SK-N-MC (cell line): ENCODE data around the gene CALCOCO2.
A peak's percentile ranks its signal among the peaks of the same experiment; 100 is the strongest.

Source experiments
- DNase-seq: peaks from one replicate; pipeline ENCODE4 v3.0.0-alpha.2; 2011; ENCODE audit warnings: low read depth, low spot score
- H3K27ac ChIP-seq: fragments of 200-600 bp; sonication (generic); 2 replicates; pipeline ENCODE4 v1.5.1; 2016; ENCODE audit warnings: mixed run types
- H3K36me3 ChIP-seq: fragments of 200-600 bp; sonication (generic); 2 replicates; pipeline ENCODE4 v1.6.1; 2017; ENCODE audit warnings: antibody characterized with exemption, low read length, mixed read lengths; ENCODE audit not compliant: insufficient read depth
- H3K4me3 ChIP-seq: fragments of 200-600 bp; sonication (generic); 2 replicates; pipeline ENCODE4 v1.5.1; 2016
- H3K9ac ChIP-seq: fragments of 200-600 bp; sonication (generic); 2 replicates; pipeline ENCODE4 v1.8.0; 2017; ENCODE audit warnings: mixed run types, mixed read lengths; ENCODE audit not compliant: insufficient read length
- H3K9me3 ChIP-seq: fragments of 200-600 bp; sonication (generic); 2 replicates; pipeline ENCODE4 v1.6.1; 2017; ENCODE audit warnings: low read depth, mild to moderate bottlenecking, antibody characterized with exemption, low read length, moderate library complexity, mixed read lengths
- EZH2 ChIP-seq: fragments of 200-600 bp; sonication (generic); IDR thresholded peaks from one replicate; pipeline ENCODE4 v1.6.1; 2017; ENCODE audit warnings: antibody characterized with exemption
- FOXP2 ChIP-seq: optimal IDR thresholded peaks from 2 replicates; pipeline ENCODE3; 2011; ENCODE audit warnings: mild to moderate bottlenecking, moderate library complexity; ENCODE audit not compliant: insufficient read depth; ENCODE audit errors: extremely low read length, control extremely low read depth
- POLR2AphosphoS5 ChIP-seq: IDR thresholded peaks from 2 replicates; pipeline ENCODE4 v1.6.1; 2012; ENCODE audit warnings: mild to moderate bottlenecking, low read depth, low read length, borderline replicate concordance

CALCOCO2 gene

DNA sequence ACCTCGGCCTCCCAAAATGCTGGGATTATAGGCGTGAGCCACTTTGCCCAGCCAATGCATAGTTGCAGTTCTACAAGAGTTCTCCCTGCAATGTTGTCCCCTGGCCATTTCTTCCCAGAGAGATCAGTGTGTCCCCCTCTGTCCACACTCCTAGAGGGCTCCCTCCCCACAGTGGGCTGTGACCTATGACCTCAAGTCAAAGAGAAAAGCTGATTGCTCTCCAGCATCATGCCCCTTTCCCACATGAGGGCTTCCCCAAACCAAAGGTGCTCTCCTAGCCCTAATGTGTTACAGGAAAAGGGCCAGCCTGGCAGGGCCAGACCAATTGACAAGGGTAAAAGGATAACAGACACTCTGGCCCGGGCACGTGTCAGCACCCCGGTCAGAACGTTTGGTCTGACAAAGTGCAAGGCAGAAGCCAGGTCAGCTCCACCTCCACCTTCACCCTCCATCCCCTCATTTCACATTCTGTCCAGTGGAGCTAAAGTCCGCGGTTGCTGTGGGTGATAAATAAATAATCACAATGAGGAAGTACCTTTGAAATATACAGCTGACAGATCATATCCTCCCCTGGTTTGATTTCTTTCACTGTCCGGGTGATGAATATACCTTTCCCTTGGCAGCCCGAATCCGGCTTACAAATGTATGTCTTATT, 31.6 kb upstream of the CALCOCO2 start:
- H3K9ac ChIP-seq = no peak overlapping the region
- peak overlapping the region; percentile 99 for H3K27ac ChIP-seq
- no peaks in the 10 kb centered on the region for H3K9me3 ChIP-seq
- TF ChIP-seq EZH2 (no peak), POLR2AphosphoS5 (no peak), FOXP2 (no peak)
- H3K36me3 ChIP-seq = peaks cover 51% of the 10 kb centered on the region
- no peak for DNase-seq
- no peak overlapping the region for H3K4me3 ChIP-seq

- Histone ChIP-seq H3K9me3 (no peaks in the 10 kb centered on the region), H3K9ac (peak overlapping the region; percentile 28), H3K36me3 (peaks cover 39% of the 10 kb centered on the region), H3K27ac (peak overlapping the region; percentile 99), H3K4me3 (no peak overlapping the region)
- DNase-seq = no peak
- no peak for TF ChIP-seq EZH2
- no peak for TF ChIP-seq FOXP2
- TF ChIP-seq POLR2AphosphoS5 = no peak
Observed at GRCh38 chr17:48800626-48801217, 30.1 kb upstream of the CALCOCO2 start.

GRCh38 chr17:48804936-48805411, 25.9 kb upstream of the CALCOCO2 start:
- H3K4me3 ChIP-seq = peak overlapping the region; percentile 84
- DNase-seq = peak; percentile 57
- peak overlapping the region; percentile 99 for H3K27ac ChIP-seq

DNA sequence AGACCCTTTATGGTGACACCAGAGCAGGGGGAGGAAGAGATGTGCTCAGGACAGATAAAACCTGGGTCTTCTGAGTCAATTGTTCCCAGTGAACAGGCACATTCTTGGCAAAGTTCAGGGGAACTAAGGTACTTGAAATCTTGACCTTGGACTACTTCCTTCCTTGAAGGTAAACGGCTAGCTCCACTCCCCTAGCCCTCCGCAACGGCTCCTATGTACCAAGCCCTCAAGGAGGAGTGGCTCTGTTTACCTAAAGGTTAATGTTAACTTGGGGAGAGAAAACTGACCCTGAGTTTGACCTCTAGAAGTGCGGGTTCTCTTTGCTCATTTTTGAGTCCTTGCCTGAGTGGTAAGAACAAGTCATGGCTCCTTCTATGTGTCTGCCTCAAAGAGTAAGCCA, 21.7 kb upstream of the CALCOCO2 start:
- Histone ChIP-seq H3K9ac (no peak overlapping the region), H3K36me3 (no peaks in the 10 kb centered on the region), H3K4me3 (no peak overlapping the region), H3K9me3 (no peaks in the 10 kb centered on the region), H3K27ac (no peak overlapping the region)
- TF ChIP-seq POLR2AphosphoS5 (no peak), EZH2 (no peak), FOXP2 (no peak)
- DNase-seq = no peak

More at GRCh38 chr17:48804936-48805411, 25.9 kb upstream of the CALCOCO2 start:
- Histone ChIP-seq H3K9me3 (no peaks in the 10 kb centered on the region), H3K36me3 (peaks cover 11% of the 10 kb centered on the region), H3K9ac (peak overlapping the region; percentile 81)
- no peak for TF ChIP-seq EZH2
- TF ChIP-seq POLR2AphosphoS5 = no peak
- no peak for TF ChIP-seq FOXP2

DNA sequence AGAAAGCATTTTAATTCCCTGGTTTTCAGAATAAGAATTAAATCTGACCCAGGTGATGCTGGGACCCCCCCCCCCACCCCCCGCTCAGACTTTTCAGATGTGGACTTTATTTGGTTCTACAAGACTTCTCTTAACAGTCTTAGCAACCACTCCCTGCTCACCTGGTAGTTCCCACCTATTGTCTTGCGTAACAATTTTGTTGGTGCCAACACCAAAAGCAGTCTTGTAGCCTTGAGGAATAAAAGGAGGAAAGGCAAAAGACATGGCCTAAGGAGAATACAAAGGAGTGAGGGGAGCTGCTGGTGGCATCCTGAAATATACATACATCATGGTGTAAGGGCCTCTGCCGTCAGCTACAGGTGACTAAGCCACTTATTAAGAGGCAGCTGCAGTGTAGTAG, 18.8 kb upstream of the CALCOCO2 start:
- no peaks in the 10 kb centered on the region for H3K36me3 ChIP-seq
- no peaks in the 10 kb centered on the region for H3K9me3 ChIP-seq
- no peak overlapping the region for H3K27ac ChIP-seq
- no peak overlapping the region for H3K4me3 ChIP-seq
- DNase-seq = no peak
- no peak for TF ChIP-seq FOXP2
- TF ChIP-seq POLR2AphosphoS5 = no peak
- TF ChIP-seq EZH2 = no peak
- no peak overlapping the region for H3K9ac ChIP-seq

DNA sequence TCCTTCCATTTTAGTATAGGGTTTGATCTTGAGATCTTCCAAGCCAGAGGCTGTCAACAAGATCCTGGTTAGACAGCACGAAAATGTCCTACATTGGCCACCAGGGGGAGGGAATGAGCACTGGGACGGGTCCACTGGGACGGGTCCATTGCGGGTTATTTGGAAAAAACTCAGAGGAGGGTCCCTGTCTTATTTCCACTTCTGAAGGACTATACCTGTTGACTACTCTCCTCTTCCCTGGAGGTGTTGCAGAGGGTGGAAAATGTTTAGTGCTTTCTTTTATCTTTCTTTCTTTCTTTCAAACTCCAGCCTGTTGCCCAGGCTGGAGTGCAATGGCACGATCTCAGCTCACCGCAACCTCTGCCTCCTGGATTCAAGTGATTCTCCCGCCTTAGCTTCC, 16.3 kb upstream of the CALCOCO2 start:
- Histone ChIP-seq H3K4me3 (no peak overlapping the region), H3K27ac (no peak overlapping the region), H3K9me3 (no peaks in the 10 kb centered on the region), H3K36me3 (no peaks in the 10 kb centered on the region), H3K9ac (no peak overlapping the region)
- DNase-seq = no peak
- no peak for TF ChIP-seq POLR2AphosphoS5
- TF ChIP-seq EZH2 = no peak
- TF ChIP-seq FOXP2 = no peak

GRCh38 chr17:48815311-48815710, 15.5 kb upstream of the CALCOCO2 start:
- H3K27ac ChIP-seq = no peak overlapping the region
- no peak overlapping the region for H3K9ac ChIP-seq
- TF ChIP-seq FOXP2 (no peak), POLR2AphosphoS5 (no peak), EZH2 (no peak)
- H3K9me3 ChIP-seq = no peaks in the 10 kb centered on the region
- H3K4me3 ChIP-seq = no peak overlapping the region
- DNase-seq = no peak
- H3K36me3 ChIP-seq = no peaks in the 10 kb centered on the region

DNA sequence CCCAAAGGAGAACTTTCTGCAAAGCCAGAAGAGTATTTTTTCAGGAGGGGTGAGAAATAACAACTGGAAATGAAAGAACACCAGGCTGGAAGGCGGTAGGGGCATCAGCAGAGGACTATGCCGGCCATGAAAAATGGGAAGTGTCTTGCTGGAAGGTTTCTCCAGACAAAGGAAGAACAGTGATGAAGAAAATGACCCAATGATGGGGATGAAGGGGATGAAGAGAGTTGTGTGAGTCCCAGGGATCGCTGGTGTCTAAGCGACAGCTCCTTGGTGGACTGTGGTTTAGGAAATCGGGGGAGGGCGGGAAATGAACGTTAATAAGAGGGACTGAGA, 14.4 kb upstream of the CALCOCO2 start:
- Histone ChIP-seq H3K9me3 (no peaks in the 10 kb centered on the region), H3K36me3 (no peaks in the 10 kb centered on the region), H3K4me3 (peak overlapping the region; percentile 79), H3K27ac (no peak overlapping the region), H3K9ac (no peak overlapping the region)
- TF ChIP-seq FOXP2 = no peak
- no peak for TF ChIP-seq EZH2
- TF ChIP-seq POLR2AphosphoS5 = no peak
- no peak for DNase-seq
